DOHH2 (cell line): ENCODE measurements around the gene ROR2.

Source experiments
- H3F3A ChIP-seq: fragments of 200-600 bp; sonication (generic), shearing (Covaris generic); 2 replicates; pipeline ENCODE4 v1.6.0; 2016; ENCODE audit warnings: antibody characterized with exemption, mild to moderate bottlenecking; ENCODE audit not compliant: control insufficient read depth, insufficient read depth
- H3K27ac ChIP-seq: fragments of 200-600 bp; sonication (generic); 2 replicates; pipeline ENCODE4 v1.5.1; 2014; ENCODE audit warnings: low read depth, mild to moderate bottlenecking, low read length, moderate library complexity
- H3K27me3 ChIP-seq: fragments of 200-600 bp; sonication (generic); 2 replicates; pipeline ENCODE4 v1.6.1; 2014; ENCODE audit warnings: mild to moderate bottlenecking, low read length, mixed read lengths; ENCODE audit not compliant: control insufficient read depth
- H3K36me3 ChIP-seq: fragments of 200-600 bp; sonication (generic); 2 replicates; pipeline ENCODE4 v1.6.1; 2014; ENCODE audit warnings: mild to moderate bottlenecking, low read length, moderate library complexity, mixed read lengths; ENCODE audit not compliant: control insufficient read depth
- H3K4me1 ChIP-seq: fragments of 200-600 bp; sonication (generic); 2 replicates; pipeline ENCODE4 v1.6.1; 2014; ENCODE audit warnings: mild to moderate bottlenecking, low read length, mixed read lengths; ENCODE audit not compliant: control insufficient read depth
- H3K4me2 ChIP-seq: fragments of 200-600 bp; sonication (generic); 2 replicates; pipeline ENCODE4 v1.6.0; 2014; ENCODE audit warnings: mild to moderate bottlenecking, low read length, moderate library complexity
- H3K4me3 ChIP-seq: fragments of 200-600 bp; sonication (generic); 2 replicates; pipeline ENCODE4 v1.5.1; 2014; ENCODE audit warnings: mild to moderate bottlenecking, low read length, mixed read lengths
- H3K79me2 ChIP-seq: fragments of 200-600 bp; sonication (generic); 2 replicates; pipeline ENCODE4 v1.6.1; 2014; ENCODE audit warnings: mild to moderate bottlenecking, low read length, mixed read lengths; ENCODE audit not compliant: control insufficient read depth
- H3K9me2 ChIP-seq: fragments of 200-600 bp; sonication (generic); replicated peaks from 2 replicates; pipeline ENCODE4 v1.6.1; 2014; ENCODE audit warnings: mild to moderate bottlenecking, low read length, mixed read lengths; ENCODE audit not compliant: control insufficient read depth
- H3K9me3 ChIP-seq: fragments of 200-600 bp; sonication (generic); 2 replicates; pipeline ENCODE4 v1.6.1; 2014; ENCODE audit warnings: antibody characterized with exemption, low read length, mixed read lengths; ENCODE audit not compliant: control insufficient read depth, insufficient read depth
- H4K20me1 ChIP-seq: fragments of 200-600 bp; sonication (generic); 2 replicates; pipeline ENCODE4 v1.6.0; 2014; ENCODE audit warnings: low read depth, mild to moderate bottlenecking, antibody characterized with exemption, low read length, moderate library complexity; ENCODE audit not compliant: control insufficient read depth, insufficient read depth
- CTCF ChIP-seq: fragments of 200-600 bp; sonication (generic); IDR thresholded peaks from one replicate; pipeline ENCODE4 v1.5.1; 2014; ENCODE audit warnings: antibody characterized with exemption, mild to moderate bottlenecking, low read depth, low read length; ENCODE audit not compliant: poor library complexity, severe bottlenecking
- EZH2phosphoT487 ChIP-seq: fragments of 200-600 bp; sonication (generic); IDR thresholded peaks from 2 replicates; pipeline ENCODE4 v1.6.1; 2017; ENCODE audit warnings: borderline replicate concordance, mild to moderate bottlenecking, antibody characterized with exemption, low read length, moderate library complexity, mixed read lengths

ROR2 gene

GRCh38 chr9:91689006-91689405, 261.0 kb downstream of the ROR2 start:
- H4K20me1 ChIP-seq = no peaks in the 10 kb centered on the region
- H3F3A ChIP-seq = no peaks in the 10 kb centered on the region
- no peaks in the 10 kb centered on the region for H3K27me3 ChIP-seq
- no peak overlapping the region for H3K4me3 ChIP-seq
- H3K79me2 ChIP-seq = no peaks in the 10 kb centered on the region
- H3K4me1 ChIP-seq = no peaks in the 10 kb centered on the region
- TF ChIP-seq EZH2phosphoT487 (no peak), CTCF (no peak)
- H3K4me2 ChIP-seq = no peak overlapping the region
- no peaks in the 10 kb centered on the region for H3K36me3 ChIP-seq
- no peaks in the 10 kb centered on the region for H3K9me2 ChIP-seq
- no peaks in the 10 kb centered on the region for H3K9me3 ChIP-seq
- no peak overlapping the region for H3K27ac ChIP-seq

- no peaks in the 10 kb centered on the region for H3K4me1 ChIP-seq
- no peaks in the 10 kb centered on the region for H3K27me3 ChIP-seq
- no peaks in the 10 kb centered on the region for H3K36me3 ChIP-seq
- H3K27ac ChIP-seq = no peak overlapping the region
- no peak for TF ChIP-seq EZH2phosphoT487
- no peak for TF ChIP-seq CTCF
- no peaks in the 10 kb centered on the region for H3F3A ChIP-seq
- no peak overlapping the region for H3K4me2 ChIP-seq
- no peaks in the 10 kb centered on the region for H3K9me2 ChIP-seq
- H4K20me1 ChIP-seq = no peaks in the 10 kb centered on the region
- H3K9me3 ChIP-seq = no peaks in the 10 kb centered on the region
- no peaks in the 10 kb centered on the region for H3K79me2 ChIP-seq
- H3K4me3 ChIP-seq = no peak overlapping the region
Measured at GRCh38 chr9:91683269-91683668, 266.8 kb downstream of the ROR2 start.

- no peaks in the 10 kb centered on the region for H3K36me3 ChIP-seq
- no peak overlapping the region for H3K4me2 ChIP-seq
- no peaks in the 10 kb centered on the region for H4K20me1 ChIP-seq
- no peaks in the 10 kb centered on the region for H3K4me1 ChIP-seq
- H3F3A ChIP-seq = no peaks in the 10 kb centered on the region
- H3K4me3 ChIP-seq = no peak overlapping the region
- TF ChIP-seq EZH2phosphoT487 (no peak), CTCF (no peak)
- no peaks in the 10 kb centered on the region for H3K9me2 ChIP-seq
- H3K27me3 ChIP-seq = no peaks in the 10 kb centered on the region
- H3K79me2 ChIP-seq = no peaks in the 10 kb centered on the region
- no peaks in the 10 kb centered on the region for H3K9me3 ChIP-seq
- no peak overlapping the region for H3K27ac ChIP-seq
Measured at GRCh38 chr9:91682806-91683205, 267.2 kb downstream of the ROR2 start.
